ENCODE results near the gene SLC35E1. TPM values are rescaled to one million over a fixed set of nuclear protein-coding genes. Genes with fewer than 3 reads are reported as not detected.

SLC35E1 gene
- total and polyA plus RNA-seq, 2 of the 13 experiments (the other 11 are each of a cell fraction or from before 2014, with no cell fraction given) = 21.2 to 46.5 TPM

DNA sequence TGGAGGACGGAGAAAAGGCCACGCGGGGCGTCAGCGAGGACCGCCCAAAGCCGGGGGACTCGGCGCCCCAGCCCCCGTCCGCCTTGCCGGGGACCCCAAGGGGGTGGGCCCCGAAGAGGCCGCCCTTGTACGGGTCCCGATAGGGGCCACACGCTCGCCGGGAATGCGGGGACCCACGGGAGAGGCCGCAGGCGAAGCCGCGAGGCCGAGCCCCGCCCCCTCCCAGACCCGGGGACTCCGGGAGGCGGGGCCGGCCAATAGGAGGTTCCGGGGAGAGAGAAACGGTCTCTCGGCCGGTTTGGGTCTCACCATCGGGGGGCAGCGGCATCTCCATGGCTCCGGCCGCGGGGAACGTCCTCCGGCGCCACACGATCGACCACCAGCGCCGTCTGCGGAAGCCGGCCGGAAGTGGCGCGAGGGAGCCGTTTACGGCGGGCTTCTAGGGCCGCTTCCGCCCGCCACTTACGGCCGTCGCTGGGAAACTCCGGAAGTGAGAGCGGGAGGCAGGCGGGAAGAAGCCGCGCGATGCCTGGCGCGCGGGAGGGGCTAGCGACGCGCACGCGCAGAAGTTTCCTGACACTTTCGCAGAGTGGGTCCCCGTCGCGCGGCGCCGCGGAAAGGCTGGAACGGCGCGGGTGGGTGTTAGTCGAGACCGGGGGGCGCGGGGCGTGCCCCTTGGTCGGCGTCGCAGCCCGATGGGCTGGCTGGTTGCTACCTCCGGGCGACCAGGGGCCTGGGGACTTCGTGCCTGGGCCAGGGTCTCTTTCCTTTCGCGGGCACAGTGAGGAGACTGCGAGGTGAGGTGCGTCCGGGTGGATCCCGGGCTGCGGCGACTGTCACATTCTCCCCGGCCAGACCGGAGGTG lies 29.9 kb downstream of the SLC35E1 start, which contains the start of gene CHERP (continued):
- TF ChIP-seq, protein P1, sequence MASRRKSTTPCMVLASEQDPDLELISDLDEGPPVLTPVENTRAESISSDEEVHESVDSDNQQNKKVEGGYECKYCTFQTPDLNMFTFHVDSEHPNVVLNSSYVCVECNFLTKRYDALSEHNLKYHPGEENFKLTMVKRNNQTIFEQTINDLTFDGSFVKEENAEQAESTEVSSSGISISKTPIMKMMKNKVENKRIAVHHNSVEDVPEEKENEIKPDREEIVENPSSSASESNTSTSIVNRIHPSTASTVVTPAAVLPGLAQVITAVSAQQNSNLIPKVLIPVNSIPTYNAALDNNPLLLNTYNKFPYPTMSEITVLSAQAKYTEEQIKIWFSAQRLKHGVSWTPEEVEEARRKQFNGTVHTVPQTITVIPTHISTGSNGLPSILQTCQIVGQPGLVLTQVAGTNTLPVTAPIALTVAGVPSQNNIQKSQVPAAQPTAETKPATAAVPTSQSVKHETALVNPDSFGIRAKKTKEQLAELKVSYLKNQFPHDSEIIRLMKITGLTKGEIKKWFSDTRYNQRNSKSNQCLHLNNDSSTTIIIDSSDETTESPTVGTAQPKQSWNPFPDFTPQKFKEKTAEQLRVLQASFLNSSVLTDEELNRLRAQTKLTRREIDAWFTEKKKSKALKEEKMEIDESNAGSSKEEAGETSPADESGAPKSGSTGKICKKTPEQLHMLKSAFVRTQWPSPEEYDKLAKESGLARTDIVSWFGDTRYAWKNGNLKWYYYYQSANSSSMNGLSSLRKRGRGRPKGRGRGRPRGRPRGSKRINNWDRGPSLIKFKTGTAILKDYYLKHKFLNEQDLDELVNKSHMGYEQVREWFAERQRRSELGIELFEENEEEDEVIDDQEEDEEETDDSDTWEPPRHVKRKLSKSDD (CRISPR knock-in tag; IDR thresholded peaks at IDR 0.05; ENCODE audit: low read depth) = 0 out of 2 replicates have a peak, but pooled peaks have one; percentile 21
- TF ChIP-seq, protein P2, sequence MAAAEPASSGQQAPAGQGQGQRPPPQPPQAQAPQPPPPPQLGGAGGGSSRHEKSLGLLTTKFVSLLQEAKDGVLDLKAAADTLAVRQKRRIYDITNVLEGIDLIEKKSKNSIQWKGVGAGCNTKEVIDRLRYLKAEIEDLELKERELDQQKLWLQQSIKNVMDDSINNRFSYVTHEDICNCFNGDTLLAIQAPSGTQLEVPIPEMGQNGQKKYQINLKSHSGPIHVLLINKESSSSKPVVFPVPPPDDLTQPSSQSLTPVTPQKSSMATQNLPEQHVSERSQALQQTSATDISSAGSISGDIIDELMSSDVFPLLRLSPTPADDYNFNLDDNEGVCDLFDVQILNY (CRISPR knock-in tag; conservative IDR thresholded peaks at IDR 0.05) = peak; percentile 80
- TF ChIP-seq ZFY (CRISPR knock-in tag; IDR thresholded peaks at IDR 0.05) = peak; percentile 92
- TF ChIP-seq KDM4B (CRISPR knock-in tag; IDR thresholded peaks at IDR 0.05) = peak; percentile 4; the same call in 1 of the 2 replicates
- no peak for TF ChIP-seq MATR3 (CRISPR knock-in tag; IDR thresholded peaks at IDR 0.05)
- peak; percentile 76 to 95 for TF ChIP-seq POLR2A (IDR thresholded peaks at IDR 0.05; ENCODE audit: insufficient read depth in 1 of 2, low read depth in 2 of 2, low read length in 2 of 2)
- peak; percentile 81; the same call in 1 of the 2 replicates for TF ChIP-seq GLI4 (CRISPR knock-in tag; IDR thresholded peaks at IDR 0.05; ENCODE audit: borderline replicate concordance)
- TF ChIP-seq ZNF839 (CRISPR knock-in tag; IDR thresholded peaks at IDR 0.05; ENCODE audit: borderline replicate concordance) = peak; percentile 29; the same call in 1 of the 2 replicates
- TF ChIP-seq PHF20 (CRISPR knock-in tag; IDR thresholded peaks at IDR 0.05) = peak; percentile 95
- 0 out of 2 replicates have a peak, but pooled peaks have one; percentile 42 for TF ChIP-seq BCL6 (CRISPR knock-in tag; IDR thresholded peaks at IDR 0.05)
- TF ChIP-seq, protein P3, sequence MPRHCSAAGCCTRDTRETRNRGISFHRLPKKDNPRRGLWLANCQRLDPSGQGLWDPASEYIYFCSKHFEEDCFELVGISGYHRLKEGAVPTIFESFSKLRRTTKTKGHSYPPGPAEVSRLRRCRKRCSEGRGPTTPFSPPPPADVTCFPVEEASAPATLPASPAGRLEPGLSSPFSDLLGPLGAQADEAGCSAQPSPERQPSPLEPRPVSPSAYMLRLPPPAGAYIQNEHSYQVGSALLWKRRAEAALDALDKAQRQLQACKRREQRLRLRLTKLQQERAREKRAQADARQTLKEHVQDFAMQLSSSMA (CRISPR knock-in tag; IDR thresholded peaks at IDR 0.05) = peak; percentile 82; the same call in 1 of the 2 replicates
- no peak for TF ChIP-seq ZIK1 (CRISPR knock-in tag; IDR thresholded peaks at IDR 0.05; ENCODE audit: borderline replicate concordance, low read depth)
- TF ChIP-seq ZNF75D (CRISPR knock-in tag; IDR thresholded peaks at IDR 0.05; ENCODE audit: borderline replicate concordance) = no peak
- no peak for TF ChIP-seq MBNL3 (CRISPR knock-in tag; conservative IDR thresholded peaks at IDR 0.05)
- TF ChIP-seq MAZ (IDR thresholded peaks at IDR 0.05; ENCODE audit: borderline replicate concordance, low read depth, low read length) = 0 out of 2 replicates have a peak, but pooled peaks have one; percentile 25
- no peak for TF ChIP-seq MAZ (CRISPR knock-in tag; IDR thresholded peaks at IDR 0.05; ENCODE audit: low read depth)
- no peak for TF ChIP-seq CBX1 (IDR thresholded peaks at IDR 0.05; ENCODE audit: low read depth)
- TF ChIP-seq RAD21 (CRISPR knock-in tag; IDR thresholded peaks at IDR 0.05) = 0 out of 2 replicates have a peak, but pooled peaks have one; percentile 17
- TF ChIP-seq, protein P4, sequence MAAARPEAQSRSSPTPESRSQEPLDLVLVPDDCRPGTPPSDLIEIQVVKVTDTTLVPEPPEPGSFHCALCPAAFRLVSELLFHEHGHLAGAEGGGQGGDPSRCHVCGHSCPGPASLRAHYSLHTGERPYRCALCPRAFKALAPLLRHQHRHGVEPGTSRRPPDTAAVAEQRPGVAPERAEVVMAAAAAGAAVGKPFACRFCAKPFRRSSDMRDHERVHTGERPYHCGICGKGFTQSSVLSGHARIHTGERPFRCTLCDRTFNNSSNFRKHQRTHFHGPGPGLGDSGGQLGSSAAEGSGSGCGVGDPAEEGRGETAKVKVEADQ (CRISPR knock-in tag; IDR thresholded peaks at IDR 0.05; ENCODE audit: borderline replicate concordance) = 0 out of 2 replicates have a peak, but pooled peaks have one; percentile 18
- TF ChIP-seq ELF4 (CRISPR knock-in tag; IDR thresholded peaks at IDR 0.05; ENCODE audit: borderline replicate concordance) = peak; percentile 81; the same call in 1 of the 2 replicates
- peak; percentile 21; the same call in 1 of the 2 replicates for TF ChIP-seq MED1 (CRISPR knock-in tag; IDR thresholded peaks at IDR 0.05)
- peak; percentile 97 for TF ChIP-seq RBFOX2 (IDR thresholded peaks at IDR 0.05; ENCODE audit: low read depth, low read length)

All from HepG2 (cell line).